Fibroblast of gingiva (primary cell): Measurements from ENCODE around the gene CDK14.

ENCODE experiments used
- DNase-seq: peaks from one replicate; pipeline ENCODE4 v3.0.0-alpha.2; 2011; ENCODE audit warnings: low read depth

CDK14 gene

GRCh38 chr7:90951986-90952954 is 356.1 kb downstream of the CDK14 start:
- DNase-seq = peak; percentile 51

DNA sequence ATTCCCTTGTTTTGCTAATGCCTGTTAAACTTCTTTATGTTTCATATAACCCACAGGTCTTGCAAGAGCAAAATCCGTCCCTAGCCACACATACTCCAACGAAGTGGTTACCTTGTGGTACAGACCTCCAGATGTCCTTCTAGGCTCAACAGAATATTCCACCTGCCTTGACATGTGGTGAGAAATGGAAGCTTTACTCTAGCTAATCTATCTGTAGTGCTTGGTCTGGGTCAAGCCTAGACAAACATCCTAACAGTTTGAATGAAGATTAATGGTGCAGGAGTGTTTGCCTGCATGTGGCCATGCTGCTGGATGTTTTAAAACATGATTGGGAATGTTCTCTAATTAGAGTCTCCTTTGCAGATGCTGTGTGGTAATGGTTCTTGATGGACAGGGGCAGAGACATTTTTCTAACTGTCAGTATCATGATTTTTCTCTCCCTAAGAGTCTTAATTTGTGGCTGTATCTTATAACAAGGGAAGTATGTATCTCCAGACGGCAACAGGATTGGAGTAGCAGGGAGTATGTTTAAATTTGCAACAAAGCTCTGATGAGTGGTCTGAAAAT is 359.6 kb downstream of the CDK14 start:
- no peak for DNase-seq

DNA sequence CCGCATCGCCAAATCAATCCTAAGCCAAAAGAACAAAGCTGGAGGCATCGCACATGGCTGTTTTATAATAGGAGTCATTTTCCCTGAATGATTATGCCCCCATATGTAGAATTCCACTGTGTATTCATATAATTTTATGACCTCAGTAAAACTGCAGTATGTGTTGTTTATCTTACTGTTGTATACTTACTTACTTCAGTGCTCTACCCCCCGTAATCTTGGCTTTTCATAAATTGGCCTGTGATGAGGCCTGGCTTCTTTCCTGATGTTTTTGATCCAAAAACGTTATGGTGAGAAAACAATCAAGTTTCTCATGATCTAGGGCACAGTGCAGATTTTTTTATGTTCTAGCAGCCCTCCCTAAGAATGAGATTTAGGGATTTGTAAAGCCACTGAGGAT is 361.8 kb downstream of the CDK14 start:
- peak; percentile 32 for DNase-seq

GRCh38 chr7:90958647-90959046 is 362.5 kb downstream of the CDK14 start:
- DNase-seq = peak; percentile 80

GRCh38 chr7:90961037-90961725 is 365.1 kb downstream of the CDK14 start:
- no peak for DNase-seq

- DNase-seq = no peak
Observed at GRCh38 chr7:90965211-90965610, 369.1 kb downstream of the CDK14 start.

- DNase-seq = no peak
Observed at GRCh38 chr7:90966346-90966745, 370.2 kb downstream of the CDK14 start.

GRCh38 chr7:90968871-90969270 is 372.8 kb downstream of the CDK14 start:
- DNase-seq = no peak

DNA sequence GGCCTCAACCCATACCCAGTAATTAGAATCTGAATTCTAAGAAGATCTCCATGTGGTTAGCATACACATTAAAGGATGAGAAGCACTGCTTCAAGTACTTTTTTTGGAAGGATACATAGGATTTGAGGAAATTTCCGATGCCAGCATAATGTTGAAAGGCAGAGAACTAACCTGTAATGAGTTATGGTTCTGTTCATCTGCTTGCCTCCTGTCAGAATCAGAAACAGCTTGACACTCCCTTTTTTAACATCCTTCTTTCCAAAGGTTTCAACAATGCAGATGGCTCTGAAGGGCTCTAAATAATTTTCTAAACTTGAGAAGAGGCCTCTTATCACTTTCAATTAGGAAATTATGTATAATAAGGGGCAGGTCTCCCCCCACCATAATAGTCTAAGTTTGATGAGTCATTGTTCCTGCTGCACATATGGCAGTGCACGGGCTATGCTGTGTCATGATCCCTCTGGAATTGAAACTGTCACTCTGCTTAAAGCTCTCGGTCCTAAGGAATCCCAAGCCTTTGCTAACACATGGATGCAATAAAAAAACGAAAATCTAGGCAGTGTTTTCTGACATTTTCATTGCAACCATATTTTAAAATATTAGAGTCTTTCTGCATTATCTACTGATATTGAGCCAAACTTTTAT is 376.9 kb downstream of the CDK14 start:
- DNase-seq = peak; percentile 27

GRCh38 chr7:90977056-90977455 is 380.9 kb downstream of the CDK14 start:
- DNase-seq = no peak

GRCh38 chr7:90980545-90980944 is 384.4 kb downstream of the CDK14 start:
- DNase-seq = no peak

- no peak for DNase-seq
Observed at GRCh38 chr7:90982228-90982627, 386.1 kb downstream of the CDK14 start.

DNA sequence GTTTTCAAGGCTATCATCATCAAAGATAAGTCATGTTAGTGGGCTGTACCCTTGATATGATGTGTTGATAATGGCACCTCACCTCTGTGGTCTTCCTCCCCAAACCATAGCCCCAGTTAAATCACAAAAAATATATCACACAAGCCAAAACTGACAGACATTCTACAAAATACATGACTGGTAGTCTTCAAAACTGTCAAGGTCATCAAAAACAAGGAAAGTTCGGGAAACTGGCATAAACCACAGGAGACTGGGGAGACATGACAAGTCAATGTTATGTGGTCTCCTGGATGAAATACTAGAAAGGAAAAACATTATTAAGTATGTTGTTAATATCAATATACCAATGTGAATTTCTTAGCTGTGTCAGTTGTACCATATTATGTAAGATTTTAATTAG is 388.6 kb downstream of the CDK14 start:
- DNase-seq = no peak

DNA sequence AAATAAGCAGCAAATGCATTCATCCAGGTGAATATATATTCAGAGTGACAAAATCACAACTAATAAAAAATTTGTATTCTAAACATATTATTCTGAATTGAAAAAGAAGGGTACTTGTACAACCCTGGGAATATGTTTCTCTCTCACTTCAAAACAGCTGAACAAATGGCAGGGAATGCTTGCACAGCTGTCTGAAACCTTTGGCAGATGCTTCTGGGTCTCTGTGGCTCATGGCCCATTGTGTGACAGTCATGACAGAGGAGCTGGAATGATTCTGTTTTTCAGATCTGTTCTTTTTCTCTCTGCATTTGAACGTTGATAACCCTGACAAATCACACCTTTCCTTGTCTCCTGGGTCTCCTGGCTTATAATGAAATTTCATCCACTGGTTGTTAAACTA is 392.4 kb downstream of the CDK14 start:
- DNase-seq = no peak

DNA sequence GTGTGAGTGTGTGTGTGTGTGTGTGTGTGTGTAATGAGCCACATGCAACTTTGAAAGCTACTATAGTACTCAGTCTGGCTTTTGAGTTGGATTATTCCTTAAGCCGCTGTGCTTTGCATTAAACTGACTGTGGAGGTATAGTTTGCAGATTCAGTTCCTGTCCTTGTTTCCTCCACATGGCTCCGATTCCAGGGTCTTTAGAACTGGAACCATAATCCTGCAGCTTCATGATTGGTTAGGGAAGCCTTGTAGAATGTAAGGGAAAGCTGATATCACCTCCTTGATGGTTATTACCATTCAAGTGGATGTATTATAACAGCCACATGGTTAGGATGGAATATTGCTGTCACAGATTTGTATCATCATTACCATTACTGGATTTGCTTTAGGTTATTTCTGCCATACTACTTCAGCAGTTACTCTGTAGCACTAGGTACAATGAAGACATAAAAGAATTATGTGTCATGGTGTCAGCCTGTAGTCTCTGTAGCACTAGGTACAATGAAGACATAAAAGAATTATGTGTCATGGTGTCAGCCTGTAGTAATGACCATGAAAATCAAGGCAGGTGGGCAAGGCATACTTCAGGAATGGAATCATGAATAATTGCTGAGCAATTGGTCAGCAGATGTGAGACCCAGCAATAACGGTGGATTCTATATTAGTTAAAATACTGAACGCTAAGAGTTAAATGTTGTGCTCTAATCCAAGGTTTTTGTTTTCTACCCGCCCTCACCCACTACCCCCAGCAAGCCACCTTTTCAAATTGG is 393.1 kb downstream of the CDK14 start:
- no peak for DNase-seq

DNA sequence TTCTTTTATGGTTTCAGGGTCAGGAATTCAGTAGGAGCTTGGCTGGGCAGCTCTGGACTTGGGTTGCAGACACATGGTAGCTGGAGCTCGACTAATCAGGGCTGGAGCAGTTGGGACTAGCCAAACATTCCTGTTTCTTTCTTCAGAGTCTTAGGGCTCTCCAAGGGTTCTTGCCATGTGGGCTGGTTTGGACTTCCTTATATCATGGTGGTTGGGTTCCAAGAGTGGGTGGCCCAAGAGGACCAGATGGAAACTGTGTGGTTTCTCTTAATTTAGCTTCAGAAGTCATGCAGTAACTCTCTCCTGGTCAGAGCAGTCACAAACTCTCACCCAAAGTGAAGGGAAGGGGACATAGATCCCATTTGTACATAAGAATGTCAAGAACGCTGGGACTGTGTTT is 398.0 kb downstream of the CDK14 start:
- DNase-seq = no peak

DNA sequence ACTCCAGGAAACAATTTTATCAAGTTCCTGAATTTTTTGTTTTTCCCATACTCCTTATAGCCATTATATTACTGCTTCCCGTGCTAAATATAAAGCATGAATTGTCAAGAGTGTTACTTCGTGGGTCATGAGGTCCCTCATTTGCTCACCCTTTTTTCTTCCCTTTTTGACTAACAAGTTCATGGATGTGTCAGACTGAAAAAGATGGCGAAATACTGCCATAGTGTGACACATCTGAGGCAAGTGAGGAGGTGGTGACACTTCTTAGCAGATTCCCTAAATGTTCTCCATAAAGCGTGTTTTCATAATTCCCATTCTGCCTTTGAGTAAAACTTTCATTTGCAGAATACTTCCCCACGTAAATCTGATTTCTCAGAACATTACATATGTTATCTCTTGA is 398.5 kb downstream of the CDK14 start:
- no peak for DNase-seq

DNA sequence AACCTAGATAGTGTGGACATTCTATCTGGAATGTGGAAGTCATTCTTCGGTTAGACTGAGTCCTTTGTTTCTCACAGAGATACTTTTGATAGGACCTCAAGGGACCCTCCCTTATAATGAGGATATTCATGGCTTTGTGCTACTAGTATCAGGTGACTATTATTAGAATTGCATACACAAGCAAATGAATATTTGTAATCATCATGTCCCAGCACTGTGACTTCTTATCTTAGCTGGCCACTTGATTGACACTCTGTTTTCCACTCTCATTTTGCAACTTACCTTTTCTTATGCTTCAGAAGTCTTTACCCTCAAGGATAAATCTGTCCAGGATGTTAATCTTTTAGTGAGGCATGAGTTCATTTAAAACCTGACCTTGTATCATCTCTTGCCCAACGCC is 399.9 kb downstream of the CDK14 start:
- DNase-seq = no peak

DNA sequence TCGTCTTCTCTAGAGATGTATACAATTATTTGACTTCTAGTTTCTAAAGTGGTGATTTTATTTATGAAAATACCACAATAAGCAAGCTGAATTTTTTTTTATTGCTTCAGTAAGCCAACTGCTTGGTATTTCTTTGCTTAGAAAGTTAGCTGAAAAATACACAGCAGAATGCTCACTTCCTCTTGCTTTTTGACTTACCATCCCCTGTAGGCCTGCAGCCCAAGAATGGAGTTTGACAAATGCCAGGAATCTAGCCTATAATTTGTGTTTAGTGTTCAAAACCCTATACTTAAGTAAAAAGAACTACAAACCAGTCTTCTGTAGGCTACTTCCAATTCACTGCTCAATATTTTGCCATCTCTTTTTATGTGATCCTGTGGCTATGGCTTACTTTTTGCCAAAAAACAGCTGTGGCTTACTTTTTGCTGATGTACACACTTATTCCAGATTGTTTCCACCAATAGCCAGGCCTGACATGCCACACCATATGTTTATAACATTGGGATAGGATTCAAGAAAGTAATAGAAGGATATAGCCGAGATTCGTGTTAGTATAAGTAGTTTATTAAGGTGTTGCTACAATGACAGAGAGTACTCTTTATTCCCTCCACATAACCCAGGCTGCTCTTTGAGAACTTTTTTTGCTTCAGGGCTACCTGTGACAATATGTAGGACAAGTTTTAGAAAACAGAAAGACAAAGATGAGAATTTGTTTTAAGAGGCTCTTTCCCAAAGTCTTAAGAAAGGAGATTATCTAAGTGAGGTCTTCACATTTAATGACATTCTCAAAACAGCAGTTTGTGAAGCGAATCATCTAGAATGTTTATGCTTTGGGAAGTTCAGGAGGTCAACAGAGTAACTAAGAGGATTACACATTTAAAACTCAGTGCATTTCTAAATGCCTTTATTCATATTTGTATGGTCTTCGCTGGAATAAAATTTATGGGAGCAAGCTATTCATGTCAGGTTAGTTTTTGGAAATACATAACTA is 404.2 kb downstream of the CDK14 start:
- peak; percentile 2 for DNase-seq

DNA sequence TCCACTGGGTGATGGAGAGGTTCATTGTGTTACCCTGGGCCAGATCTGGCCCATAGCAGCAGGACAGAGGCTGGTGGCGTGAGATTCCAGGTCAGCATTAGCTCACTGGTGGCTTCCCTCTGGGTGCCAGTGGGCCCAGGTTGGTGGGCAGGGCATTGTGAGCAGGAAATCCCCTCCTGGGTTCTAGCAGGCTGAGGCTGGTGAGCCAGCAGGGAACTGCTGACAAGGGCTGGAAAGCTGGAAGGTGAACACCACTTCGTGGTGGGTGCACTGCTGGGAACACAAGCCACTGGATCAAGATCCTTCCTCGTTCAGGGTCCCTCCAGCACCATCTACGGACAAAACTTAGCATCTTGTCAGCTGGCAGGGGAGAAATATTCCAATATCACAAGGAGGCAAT is 408.9 kb downstream of the CDK14 start:
- no peak for DNase-seq
